ENCODE data around the gene JPH3. TPM values are rescaled to one million over a fixed set of nuclear protein-coding genes. Genes with fewer than 3 reads are reported as not detected.

Gene JPH3
- total RNA-seq, 4 donors from 2014 or later, result 0.39 TPM; not detected in 3

DNA sequence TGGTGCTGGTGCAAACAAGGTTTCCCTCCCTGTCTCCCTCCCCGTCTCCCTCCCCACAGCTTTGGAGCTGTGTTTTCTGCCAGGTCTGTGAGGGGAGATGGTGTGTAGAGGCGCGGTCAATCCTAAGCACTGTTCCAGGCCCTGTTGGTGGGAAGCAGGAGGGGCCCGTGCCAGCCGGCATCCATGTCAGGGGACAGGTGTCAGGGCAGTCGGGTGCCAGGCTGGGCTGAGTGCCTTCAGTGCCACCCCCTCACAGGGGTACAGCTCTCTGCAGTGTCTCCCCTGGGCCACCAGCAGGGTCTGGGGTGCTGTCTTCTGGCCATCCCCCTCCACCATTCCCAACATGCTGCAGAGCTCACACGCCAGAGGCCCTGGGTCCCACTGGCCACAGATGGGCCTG lies 89.9 kb downstream of the JPH3 start:
- no peaks in the 10 kb centered on the region for H3K9me3 ChIP-seq
- TF ChIP-seq POLR2A (IDR thresholded peaks at IDR 0.05), result no peak
- TF ChIP-seq, protein P1, sequence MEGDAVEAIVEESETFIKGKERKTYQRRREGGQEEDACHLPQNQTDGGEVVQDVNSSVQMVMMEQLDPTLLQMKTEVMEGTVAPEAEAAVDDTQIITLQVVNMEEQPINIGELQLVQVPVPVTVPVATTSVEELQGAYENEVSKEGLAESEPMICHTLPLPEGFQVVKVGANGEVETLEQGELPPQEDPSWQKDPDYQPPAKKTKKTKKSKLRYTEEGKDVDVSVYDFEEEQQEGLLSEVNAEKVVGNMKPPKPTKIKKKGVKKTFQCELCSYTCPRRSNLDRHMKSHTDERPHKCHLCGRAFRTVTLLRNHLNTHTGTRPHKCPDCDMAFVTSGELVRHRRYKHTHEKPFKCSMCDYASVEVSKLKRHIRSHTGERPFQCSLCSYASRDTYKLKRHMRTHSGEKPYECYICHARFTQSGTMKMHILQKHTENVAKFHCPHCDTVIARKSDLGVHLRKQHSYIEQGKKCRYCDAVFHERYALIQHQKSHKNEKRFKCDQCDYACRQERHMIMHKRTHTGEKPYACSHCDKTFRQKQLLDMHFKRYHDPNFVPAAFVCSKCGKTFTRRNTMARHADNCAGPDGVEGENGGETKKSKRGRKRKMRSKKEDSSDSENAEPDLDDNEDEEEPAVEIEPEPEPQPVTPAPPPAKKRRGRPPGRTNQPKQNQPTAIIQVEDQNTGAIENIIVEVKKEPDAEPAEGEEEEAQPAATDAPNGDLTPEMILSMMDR (IDR thresholded peaks at IDR 0.05), result no peak
- no peak for TF ChIP-seq EP300 (IDR thresholded peaks at IDR 0.05)
- H3K4me3 ChIP-seq, result no peak overlapping the region
- H3K27ac ChIP-seq, result no peak overlapping the region
- no peaks in the 10 kb centered on the region for H3K4me1 ChIP-seq
- 79 to 82% methylated on average over 6 to 7 of the region's 7 CpGs for WGBS, 2 donors
- H3K27me3 ChIP-seq, result peaks cover 0 to 29% of the 10 kb centered on the region in 2 donors
- peaks cover 0 to 33% (median 0%) of the 10 kb centered on the region in 3 donors for H3K36me3 ChIP-seq
- DNase-seq (ENCODE audit: low spot score in 2 of 2), result no peak

DNA sequence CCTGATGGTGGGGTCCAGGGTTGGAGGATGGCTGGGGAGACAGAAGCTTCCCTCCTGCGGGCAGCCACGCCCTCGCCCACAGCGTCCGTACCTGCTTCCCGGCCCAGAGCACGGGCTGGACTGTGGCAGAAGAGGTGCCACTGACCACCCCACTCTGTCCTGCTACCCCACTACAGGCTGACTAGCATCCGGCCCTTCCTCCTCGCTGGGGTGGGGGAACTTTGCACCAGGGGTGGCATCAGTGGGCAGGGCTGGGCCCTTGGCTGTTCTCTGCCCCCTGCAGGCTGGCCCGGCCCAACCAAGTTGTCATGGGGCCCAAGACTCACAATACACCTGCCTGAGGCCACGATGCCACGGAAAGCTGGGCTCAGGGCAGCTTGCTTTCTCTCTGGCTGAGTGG lies 90.4 kb downstream of the JPH3 start:
- peaks cover 0 to 38% (median 0%) of the 10 kb centered on the region in 3 donors for H3K36me3 ChIP-seq
- TF ChIP-seq, protein P1 (IDR thresholded peaks at IDR 0.05), result no peak
- TF ChIP-seq EP300 (IDR thresholded peaks at IDR 0.05) (no peak), POLR2A (IDR thresholded peaks at IDR 0.05) (no peak)
- H3K4me3 ChIP-seq, result no peak overlapping the region
- H3K4me1 ChIP-seq, result no peaks in the 10 kb centered on the region
- 74 to 88% methylated on average over 12 of the region's 12 CpGs for WGBS, 2 donors
- H3K27me3 ChIP-seq, result peaks cover 0 to 25% of the 10 kb centered on the region in 2 donors
- H3K27ac ChIP-seq, result no peak overlapping the region
- no peak for DNase-seq (ENCODE audit: low spot score in 2 of 2)
- no peaks in the 10 kb centered on the region for H3K9me3 ChIP-seq

DNA sequence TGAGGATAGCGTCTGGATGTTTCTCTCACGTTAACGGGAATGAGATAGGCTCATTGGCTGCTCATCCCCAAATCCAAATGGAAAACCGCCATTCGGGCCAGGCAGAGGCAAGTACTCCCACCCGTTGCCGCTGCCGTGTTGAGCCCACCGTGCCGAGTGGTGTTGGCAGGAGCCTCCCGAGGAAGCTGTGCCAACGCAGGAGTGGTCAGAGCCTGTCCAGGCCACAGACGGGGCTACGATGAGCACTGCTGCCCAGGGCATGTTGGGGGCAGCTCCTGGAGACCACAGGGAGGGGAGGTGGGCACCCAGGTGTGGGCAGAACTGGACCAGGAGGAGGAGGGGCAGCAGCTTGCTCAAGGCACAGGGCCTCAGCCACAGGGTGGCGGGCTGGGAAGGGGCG lies 91.5 kb downstream of the JPH3 start:
- peaks cover 0 to 47% (median 0%) of the 10 kb centered on the region in 3 donors for H3K36me3 ChIP-seq
- no peaks in the 10 kb centered on the region for H3K4me1 ChIP-seq
- 90% methylated on average over 16 of the region's 16 CpGs for WGBS, 2 donors
- no peak for DNase-seq (ENCODE audit: low spot score in 2 of 2)
- no peak overlapping the region for H3K4me3 ChIP-seq
- TF ChIP-seq EP300 (IDR thresholded peaks at IDR 0.05) (no peak), POLR2A (IDR thresholded peaks at IDR 0.05) (no peak)
- TF ChIP-seq, protein P1 (IDR thresholded peaks at IDR 0.05), result no peak
- no peak overlapping the region for H3K27ac ChIP-seq
- H3K27me3 ChIP-seq, result peaks cover 0 to 14% of the 10 kb centered on the region in 2 donors
- no peaks in the 10 kb centered on the region for H3K9me3 ChIP-seq

DNA sequence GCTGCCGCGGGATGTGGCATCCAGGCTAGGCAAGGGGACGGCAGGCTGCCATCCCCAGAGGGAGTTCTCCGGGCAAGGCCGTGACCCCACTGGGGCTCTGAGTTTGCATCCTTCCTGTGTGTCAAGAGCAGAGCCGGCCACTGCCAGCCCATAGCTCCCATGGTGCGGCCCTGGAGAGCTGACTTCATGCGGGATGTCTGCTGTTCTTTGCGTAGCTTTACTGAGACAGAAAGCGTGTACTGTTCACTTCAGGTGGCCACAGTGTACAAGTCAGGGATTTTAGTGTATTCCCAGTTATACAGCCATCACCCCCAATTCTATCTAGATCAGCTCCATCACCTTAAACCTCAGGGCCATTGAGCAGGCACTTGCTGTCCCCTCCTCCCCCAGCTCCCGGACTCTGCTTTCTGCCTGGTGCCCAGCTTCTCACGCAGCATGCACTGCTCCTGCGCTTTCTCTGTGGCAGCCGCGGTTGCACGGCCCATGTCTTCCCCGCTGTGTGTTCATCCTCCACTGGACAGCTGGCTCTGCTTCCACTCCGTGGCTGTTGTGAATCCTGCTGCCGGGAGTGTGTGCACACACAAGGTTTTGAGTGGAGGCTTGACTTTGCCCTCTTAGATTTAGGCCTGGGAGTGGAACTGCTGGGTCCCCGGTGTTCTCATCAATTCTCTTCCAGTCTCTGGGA lies 92.3 kb downstream of the JPH3 start:
- TF ChIP-seq POLR2A (IDR thresholded peaks at IDR 0.05), result no peak
- TF ChIP-seq EP300 (IDR thresholded peaks at IDR 0.05), result no peak
- TF ChIP-seq, protein P1 (IDR thresholded peaks at IDR 0.05), result no peak
- 82 to 88% methylated on average over 18 to 19 of the region's 20 CpGs for WGBS, 2 donors
- peaks cover 0 to 55% (median 0%) of the 10 kb centered on the region in 3 donors for H3K36me3 ChIP-seq

DNA sequence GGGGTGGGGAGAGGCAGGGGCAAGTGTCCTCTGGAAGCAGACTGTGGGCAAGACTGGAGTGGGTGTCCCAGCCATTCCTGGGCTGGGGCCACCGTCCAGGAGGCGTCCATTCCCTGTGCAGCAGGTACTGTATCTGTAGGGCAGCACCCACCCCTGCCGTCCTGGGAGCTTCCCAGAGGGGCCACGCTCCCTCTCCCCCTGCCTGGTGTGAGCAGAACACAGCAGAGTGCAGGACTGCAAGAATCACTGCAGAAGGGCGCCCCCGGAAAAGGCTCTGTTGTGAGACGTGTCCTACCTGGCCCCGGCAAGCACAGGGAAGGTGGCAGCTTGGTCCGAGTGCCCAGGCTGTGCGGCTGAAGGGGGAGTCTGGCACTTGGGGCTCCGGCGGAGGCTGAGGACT lies 93.2 kb downstream of the JPH3 start:
- no peak for DNase-seq (ENCODE audit: low spot score in 2 of 2)
- H3K4me1 ChIP-seq, result no peaks in the 10 kb centered on the region
- H3K27ac ChIP-seq, result no peak overlapping the region
- H3K4me3 ChIP-seq, result no peak overlapping the region
- H3K36me3 ChIP-seq, result peaks cover 0 to 64% (median 0%) of the 10 kb centered on the region in 3 donors
- TF ChIP-seq EP300 (IDR thresholded peaks at IDR 0.05), result no peak
- TF ChIP-seq, protein P1 (IDR thresholded peaks at IDR 0.05), result no peak
- no peak for TF ChIP-seq POLR2A (IDR thresholded peaks at IDR 0.05)
- 78 to 83% methylated on average over 6 of the region's 12 CpGs for WGBS, 2 donors
- H3K9me3 ChIP-seq, result no peaks in the 10 kb centered on the region
- H3K27me3 ChIP-seq, result peaks cover 0 to 8% of the 10 kb centered on the region in 2 donors

More for the DNA sequence above, 92.3 kb downstream of the JPH3 start:
- no peak overlapping the region for H3K4me3 ChIP-seq
- H3K27ac ChIP-seq, result no peak overlapping the region
- peaks cover 0 to 14% of the 10 kb centered on the region in 2 donors for H3K27me3 ChIP-seq
- H3K4me1 ChIP-seq, result no peaks in the 10 kb centered on the region
- H3K9me3 ChIP-seq, result no peaks in the 10 kb centered on the region
- DNase-seq (ENCODE audit: low spot score in 2 of 2), result no peak

All from tibial nerve (tissue), 4 donors.